ENCODE measurements around the gene TBC1D9B.

DNA sequence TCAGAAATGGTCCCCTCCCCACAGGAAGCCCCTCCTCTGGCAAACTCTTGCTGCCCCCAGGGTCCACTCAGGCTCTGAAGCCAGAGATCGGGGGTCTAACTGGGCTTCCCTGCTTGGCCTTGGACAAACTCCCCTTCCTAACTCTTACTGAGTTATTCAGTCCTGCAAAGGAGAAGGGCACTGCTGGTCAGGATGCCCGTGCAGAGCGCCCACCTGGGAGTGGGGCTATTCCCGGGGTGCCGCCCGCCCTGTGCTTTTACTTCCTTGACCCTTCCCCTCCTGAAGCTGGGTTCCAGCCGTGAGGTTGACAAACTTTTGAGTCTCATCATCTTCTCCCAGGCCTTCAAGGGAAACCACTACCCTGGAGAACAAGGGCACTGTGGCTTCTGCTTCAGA lies 4.9 kb downstream of the TBC1D9B start:
- TF ChIP-seq, protein P1, sequence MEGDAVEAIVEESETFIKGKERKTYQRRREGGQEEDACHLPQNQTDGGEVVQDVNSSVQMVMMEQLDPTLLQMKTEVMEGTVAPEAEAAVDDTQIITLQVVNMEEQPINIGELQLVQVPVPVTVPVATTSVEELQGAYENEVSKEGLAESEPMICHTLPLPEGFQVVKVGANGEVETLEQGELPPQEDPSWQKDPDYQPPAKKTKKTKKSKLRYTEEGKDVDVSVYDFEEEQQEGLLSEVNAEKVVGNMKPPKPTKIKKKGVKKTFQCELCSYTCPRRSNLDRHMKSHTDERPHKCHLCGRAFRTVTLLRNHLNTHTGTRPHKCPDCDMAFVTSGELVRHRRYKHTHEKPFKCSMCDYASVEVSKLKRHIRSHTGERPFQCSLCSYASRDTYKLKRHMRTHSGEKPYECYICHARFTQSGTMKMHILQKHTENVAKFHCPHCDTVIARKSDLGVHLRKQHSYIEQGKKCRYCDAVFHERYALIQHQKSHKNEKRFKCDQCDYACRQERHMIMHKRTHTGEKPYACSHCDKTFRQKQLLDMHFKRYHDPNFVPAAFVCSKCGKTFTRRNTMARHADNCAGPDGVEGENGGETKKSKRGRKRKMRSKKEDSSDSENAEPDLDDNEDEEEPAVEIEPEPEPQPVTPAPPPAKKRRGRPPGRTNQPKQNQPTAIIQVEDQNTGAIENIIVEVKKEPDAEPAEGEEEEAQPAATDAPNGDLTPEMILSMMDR (IDR thresholded peaks at IDR 0.05; ENCODE audit: low read depth, low read length, poor library complexity, severe bottlenecking), result no peak
- TF ChIP-seq EZH2phosphoT487 (IDR thresholded peaks at IDR 0.05; ENCODE audit: borderline replicate concordance, low read length), result no peak

Data from DOHH2 (cell line).